WERI-Rb-1 (cell line): ENCODE measurements around the gene MYRIP.

Experiments used
- DNase-seq: peaks from one replicate; pipeline ENCODE4 v3.0.0-alpha.2; 2020
- H3K27ac ChIP-seq: fragments of 250-450 bp; sonication (Bioruptor Pico); 2 replicates; pipeline ENCODE4 v1.5.1; 2020; ENCODE audit warnings: mild to moderate bottlenecking, moderate library complexity
- H3K27me3 ChIP-seq: fragments of 250-450 bp; sonication (Bioruptor Pico); 2 replicates; pipeline ENCODE4 v1.5.1; 2021; ENCODE audit warnings: mild to moderate bottlenecking, low read depth, moderate library complexity; ENCODE audit not compliant: insufficient read depth, severe bottlenecking
- H3K36me3 ChIP-seq: fragments of 250-450 bp; sonication (Bioruptor Pico); 2 replicates; pipeline ENCODE4 v1.5.1; 2020; ENCODE audit warnings: mild to moderate bottlenecking, moderate library complexity
- H3K4me3 ChIP-seq: 2 replicates; pipeline ENCODE4 v1.5.1; 2011; ENCODE audit warnings: low read depth, mild to moderate bottlenecking, control low read depth, low read length
- H3K9me3 ChIP-seq: fragments of 250-450 bp; sonication (Bioruptor Pico); 2 replicates; pipeline ENCODE4 v1.5.1; 2021; ENCODE audit warnings: mild to moderate bottlenecking, moderate library complexity; ENCODE audit not compliant: severe bottlenecking
- CTCF ChIP-seq: IDR thresholded peaks from 2 replicates; pipeline ENCODE4 v1.5.1; 2011; ENCODE audit warnings: low read depth, mild to moderate bottlenecking, control low read depth, inconsistent platforms, low read length

The MYRIP gene

DNA sequence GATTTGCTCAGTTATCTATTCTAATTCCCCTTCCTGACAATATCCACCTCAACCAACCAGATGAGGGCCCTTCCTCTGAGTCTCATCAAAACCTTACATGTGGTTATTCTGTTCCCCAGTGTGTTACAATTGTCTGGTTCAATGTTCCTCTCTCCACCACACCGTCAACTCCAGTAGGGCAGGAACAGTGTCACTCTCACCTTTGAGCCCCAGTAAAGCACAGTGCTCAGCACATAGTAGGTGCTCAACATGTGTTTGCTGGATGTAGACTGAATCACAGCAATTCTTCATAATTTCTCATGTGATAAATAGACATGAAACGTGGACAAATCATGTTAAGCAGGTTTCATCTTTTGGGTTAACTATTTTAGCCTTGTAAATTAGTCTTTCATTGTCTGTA lies 397.1 kb downstream of the MYRIP start:
- no peaks in the 10 kb centered on the region for H3K27me3 ChIP-seq
- no peak overlapping the region for H3K27ac ChIP-seq
- TF ChIP-seq CTCF, result no peak
- no peak overlapping the region for H3K4me3 ChIP-seq
- no peak for DNase-seq
- no peaks in the 10 kb centered on the region for H3K9me3 ChIP-seq
- H3K36me3 ChIP-seq, result no peaks in the 10 kb centered on the region

GRCh38 chr3:40207796-40208195 lies 398.4 kb downstream of the MYRIP start:
- Histone ChIP-seq H3K36me3 (no peaks in the 10 kb centered on the region), H3K27me3 (no peaks in the 10 kb centered on the region), H3K9me3 (no peaks in the 10 kb centered on the region), H3K27ac (no peak overlapping the region), H3K4me3 (no peak overlapping the region)
- no peak for DNase-seq
- no peak for TF ChIP-seq CTCF

GRCh38 chr3:40208251-40208650 lies 398.8 kb downstream of the MYRIP start:
- TF ChIP-seq CTCF, result no peak
- no peaks in the 10 kb centered on the region for H3K9me3 ChIP-seq
- H3K27me3 ChIP-seq, result no peaks in the 10 kb centered on the region
- H3K27ac ChIP-seq, result no peak overlapping the region
- no peaks in the 10 kb centered on the region for H3K36me3 ChIP-seq
- DNase-seq, result no peak
- no peak overlapping the region for H3K4me3 ChIP-seq

DNA sequence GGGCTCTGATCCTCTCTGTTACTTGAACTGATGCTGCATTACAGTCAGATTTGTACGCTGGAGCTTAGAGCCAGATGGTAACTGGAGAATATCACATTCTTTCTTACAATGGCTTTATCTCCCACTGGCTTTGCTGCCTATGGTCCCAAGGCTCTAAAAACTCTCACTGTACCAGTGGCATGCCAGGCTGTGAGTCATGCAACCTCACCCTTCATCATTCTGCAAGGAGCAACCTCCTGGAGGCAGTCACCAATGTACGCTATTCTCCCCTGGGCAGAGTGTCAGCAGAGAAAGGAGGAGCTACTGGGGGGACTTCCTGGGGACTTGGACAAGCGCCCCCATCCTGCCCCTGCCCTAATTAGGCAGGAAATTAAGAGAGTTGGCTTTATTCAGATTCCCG lies 402.2 kb downstream of the MYRIP start:
- H3K36me3 ChIP-seq, result no peaks in the 10 kb centered on the region
- no peaks in the 10 kb centered on the region for H3K27me3 ChIP-seq
- H3K27ac ChIP-seq, result no peak overlapping the region
- no peak for TF ChIP-seq CTCF
- no peaks in the 10 kb centered on the region for H3K9me3 ChIP-seq
- H3K4me3 ChIP-seq, result no peak overlapping the region
- DNase-seq, result no peak

DNA sequence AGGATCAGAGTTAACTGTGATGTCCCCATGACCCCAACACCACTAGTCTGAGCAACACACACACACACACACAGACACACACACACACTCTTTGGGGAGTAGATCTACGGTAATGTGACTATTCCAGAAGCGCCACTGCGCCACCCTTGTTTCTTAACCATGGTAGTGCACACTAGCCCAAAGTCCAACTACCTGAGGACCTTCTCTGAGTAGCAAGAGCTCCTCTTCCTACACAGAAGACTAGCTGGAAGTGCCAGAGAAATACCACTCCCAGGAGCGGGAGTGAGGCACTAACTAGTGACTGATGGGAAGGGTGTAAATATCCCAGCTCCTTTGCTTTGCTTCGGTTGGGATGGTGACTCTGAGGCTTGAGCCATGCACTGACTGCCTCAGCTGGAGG lies 404.1 kb downstream of the MYRIP start:
- TF ChIP-seq CTCF, result no peak
- no peaks in the 10 kb centered on the region for H3K27me3 ChIP-seq
- H3K36me3 ChIP-seq, result no peaks in the 10 kb centered on the region
- H3K9me3 ChIP-seq, result no peaks in the 10 kb centered on the region
- no peak overlapping the region for H3K27ac ChIP-seq
- DNase-seq, result no peak
- H3K4me3 ChIP-seq, result no peak overlapping the region

DNA sequence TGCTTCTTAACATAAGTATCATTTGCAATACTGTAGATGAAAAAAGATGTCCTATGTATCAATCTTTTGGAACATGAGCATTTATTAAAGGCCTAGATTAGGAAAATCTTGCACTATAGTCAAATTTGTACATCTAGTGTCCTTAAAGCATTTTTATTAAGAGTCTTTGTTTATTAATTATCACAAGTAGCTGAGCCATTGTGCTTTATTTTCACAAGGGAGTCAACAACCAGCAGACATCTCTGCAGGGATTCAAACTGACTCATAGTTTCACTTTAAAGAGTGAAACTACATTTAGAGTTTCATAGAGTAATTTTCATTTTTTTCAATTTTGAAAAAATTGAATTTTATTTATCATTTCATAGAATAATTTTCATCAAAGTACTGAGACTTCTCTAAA lies 405.6 kb downstream of the MYRIP start:
- Histone ChIP-seq H3K27ac (no peak overlapping the region), H3K36me3 (no peaks in the 10 kb centered on the region), H3K9me3 (no peaks in the 10 kb centered on the region), H3K4me3 (no peak overlapping the region), H3K27me3 (no peaks in the 10 kb centered on the region)
- TF ChIP-seq CTCF, result no peak
- no peak for DNase-seq
